ENCODE measurements around the gene PLGRKT. TPM values are rescaled to one million over a fixed set of nuclear protein-coding genes. Genes with fewer than 3 reads are reported as not detected.
"Not testable (repeated sequence)": the region's sequence is repeated elsewhere in the genome, so short reads cannot be mapped to it uniquely, and the experiment has no call there.

PLGRKT gene
- total RNA-seq, 1 donor from 2014 or later: 28.5 TPM

DNA sequence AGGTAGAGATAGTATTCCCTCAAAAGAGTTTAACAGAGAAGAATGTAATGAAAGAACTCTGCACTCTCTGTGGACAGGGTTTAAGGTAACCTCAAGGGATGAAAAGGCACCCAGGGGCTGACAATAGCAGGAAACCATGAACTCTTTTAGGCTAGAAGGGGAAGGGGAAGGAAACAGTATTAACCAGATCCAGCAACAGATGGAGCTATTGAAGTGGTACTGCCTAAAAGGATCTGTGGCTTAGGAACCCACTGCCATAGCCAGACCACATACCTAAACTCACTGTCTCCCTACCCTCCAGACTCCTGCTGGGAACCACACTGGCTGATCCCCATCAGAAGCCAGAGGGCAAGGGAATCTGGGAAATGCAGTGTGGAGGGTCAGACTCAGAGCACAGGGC is 35.5 kb downstream of the PLGRKT start:
- TF ChIP-seq, protein P1, sequence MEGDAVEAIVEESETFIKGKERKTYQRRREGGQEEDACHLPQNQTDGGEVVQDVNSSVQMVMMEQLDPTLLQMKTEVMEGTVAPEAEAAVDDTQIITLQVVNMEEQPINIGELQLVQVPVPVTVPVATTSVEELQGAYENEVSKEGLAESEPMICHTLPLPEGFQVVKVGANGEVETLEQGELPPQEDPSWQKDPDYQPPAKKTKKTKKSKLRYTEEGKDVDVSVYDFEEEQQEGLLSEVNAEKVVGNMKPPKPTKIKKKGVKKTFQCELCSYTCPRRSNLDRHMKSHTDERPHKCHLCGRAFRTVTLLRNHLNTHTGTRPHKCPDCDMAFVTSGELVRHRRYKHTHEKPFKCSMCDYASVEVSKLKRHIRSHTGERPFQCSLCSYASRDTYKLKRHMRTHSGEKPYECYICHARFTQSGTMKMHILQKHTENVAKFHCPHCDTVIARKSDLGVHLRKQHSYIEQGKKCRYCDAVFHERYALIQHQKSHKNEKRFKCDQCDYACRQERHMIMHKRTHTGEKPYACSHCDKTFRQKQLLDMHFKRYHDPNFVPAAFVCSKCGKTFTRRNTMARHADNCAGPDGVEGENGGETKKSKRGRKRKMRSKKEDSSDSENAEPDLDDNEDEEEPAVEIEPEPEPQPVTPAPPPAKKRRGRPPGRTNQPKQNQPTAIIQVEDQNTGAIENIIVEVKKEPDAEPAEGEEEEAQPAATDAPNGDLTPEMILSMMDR (IDR thresholded peaks at IDR 0.05; ENCODE audit: insufficient read depth, low read length, poor library complexity, severe bottlenecking): no peak
- DNase-seq (ENCODE audit: low read depth): no peak
- Histone ChIP-seq H3K4me3 (ENCODE audit: low read depth, low read length) (no peak overlapping the region), H3K36me3 (ENCODE audit: control insufficient read depth, insufficient read depth, low read length) (no peaks in the 10 kb centered on the region), H3K27me3 (ENCODE audit: control insufficient read depth, insufficient read depth, low read length) (no peaks in the 10 kb centered on the region)

DNA sequence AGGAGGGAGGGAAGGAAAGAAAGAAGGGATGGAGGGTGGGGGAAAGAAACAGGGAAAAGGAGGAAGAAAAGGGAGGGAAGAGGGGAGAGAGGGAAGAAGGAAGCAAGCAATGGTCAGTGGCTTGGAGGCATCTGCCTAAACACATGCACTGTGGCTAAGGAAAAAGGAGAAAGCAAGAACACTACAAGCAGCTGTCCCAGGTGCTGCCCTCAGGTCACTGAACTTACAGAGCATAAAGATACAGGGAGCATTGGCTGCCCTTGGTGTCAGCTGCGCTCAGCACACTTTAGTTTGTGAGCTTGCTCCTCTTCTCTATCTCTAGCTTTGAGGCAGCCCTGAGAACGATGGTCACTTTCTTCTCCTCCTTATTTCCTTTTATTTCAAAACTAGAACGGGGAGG is 40.2 kb downstream of the PLGRKT start:
- H3K27me3 ChIP-seq (ENCODE audit: control insufficient read depth, insufficient read depth, low read length); H3K36me3 ChIP-seq (ENCODE audit: control insufficient read depth, insufficient read depth, low read length); H3K4me3 ChIP-seq (ENCODE audit: low read depth, low read length); DNase-seq (ENCODE audit: low read depth): not testable (repeated sequence)

DNA sequence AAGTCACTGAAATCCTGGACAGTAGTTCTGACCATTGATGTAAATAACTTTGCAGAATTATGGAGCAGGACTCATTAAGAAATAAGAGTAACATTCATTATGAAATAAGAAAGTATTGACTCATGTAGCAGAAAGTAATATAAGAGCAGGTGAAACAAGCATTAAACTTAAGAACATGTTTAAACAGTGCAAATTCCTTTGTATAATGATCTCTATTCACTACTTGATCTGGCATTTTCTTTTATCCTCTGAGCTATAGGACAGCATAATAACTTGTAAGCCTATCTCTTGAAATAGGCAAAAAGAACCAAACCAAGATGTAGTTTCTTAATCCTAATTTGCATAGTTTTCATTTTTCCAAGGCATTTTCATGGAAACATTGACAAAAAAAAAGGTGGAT is 42.3 kb downstream of the PLGRKT start:
- no peak for DNase-seq (ENCODE audit: low read depth)

GRCh38 chr9:5393976-5394375 is 43.7 kb downstream of the PLGRKT start:
- not testable (repeated sequence) for DNase-seq (ENCODE audit: low read depth); H3K27me3 ChIP-seq (ENCODE audit: control insufficient read depth, insufficient read depth, low read length); H3K36me3 ChIP-seq (ENCODE audit: control insufficient read depth, insufficient read depth, low read length); H3K4me3 ChIP-seq (ENCODE audit: low read depth, low read length)

More for the DNA sequence above, 42.3 kb downstream of the PLGRKT start:
- Histone ChIP-seq H3K4me3 (ENCODE audit: low read depth, low read length) (no peak overlapping the region), H3K27me3 (ENCODE audit: control insufficient read depth, insufficient read depth, low read length) (no peaks in the 10 kb centered on the region), H3K36me3 (ENCODE audit: control insufficient read depth, insufficient read depth, low read length) (no peaks in the 10 kb centered on the region)
- TF ChIP-seq, protein P1 (IDR thresholded peaks at IDR 0.05; ENCODE audit: insufficient read depth, low read length, poor library complexity, severe bottlenecking): no peak

GRCh38 chr9:5393497-5393896 is 44.2 kb downstream of the PLGRKT start:
- no peak for DNase-seq (ENCODE audit: low read depth)
- no peaks in the 10 kb centered on the region for H3K27me3 ChIP-seq (ENCODE audit: control insufficient read depth, insufficient read depth, low read length)
- H3K36me3 ChIP-seq (ENCODE audit: control insufficient read depth, insufficient read depth, low read length): no peaks in the 10 kb centered on the region
- TF ChIP-seq, protein P1 (IDR thresholded peaks at IDR 0.05; ENCODE audit: insufficient read depth, low read length, poor library complexity, severe bottlenecking): no peak
- no peak overlapping the region for H3K4me3 ChIP-seq (ENCODE audit: low read depth, low read length)

DNA sequence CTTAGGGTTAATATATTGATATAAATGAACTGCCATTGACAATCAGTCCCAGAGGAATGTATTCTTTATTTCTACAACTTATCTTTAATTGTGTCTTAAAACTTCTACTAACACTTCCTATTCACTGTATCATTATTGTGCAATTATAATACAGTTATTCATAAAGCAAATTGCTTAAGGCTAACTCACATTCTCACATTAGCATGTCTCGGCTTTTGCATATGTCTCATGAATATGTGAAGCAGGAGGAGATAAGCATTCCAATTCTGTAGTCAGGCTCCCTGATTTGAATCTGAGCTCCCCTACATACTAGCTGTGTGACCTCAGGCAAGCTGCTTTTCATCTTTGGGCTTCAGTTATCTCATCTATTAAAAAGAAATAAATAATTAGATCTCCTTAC is 45.4 kb downstream of the PLGRKT start:
- Histone ChIP-seq H3K27me3 (ENCODE audit: control insufficient read depth, insufficient read depth, low read length) (no peaks in the 10 kb centered on the region), H3K36me3 (ENCODE audit: control insufficient read depth, insufficient read depth, low read length) (no peaks in the 10 kb centered on the region), H3K4me3 (ENCODE audit: low read depth, low read length) (no peak overlapping the region)
- no peak for DNase-seq (ENCODE audit: low read depth)
- TF ChIP-seq, protein P1 (IDR thresholded peaks at IDR 0.05; ENCODE audit: insufficient read depth, low read length, poor library complexity, severe bottlenecking): no peak

DNA sequence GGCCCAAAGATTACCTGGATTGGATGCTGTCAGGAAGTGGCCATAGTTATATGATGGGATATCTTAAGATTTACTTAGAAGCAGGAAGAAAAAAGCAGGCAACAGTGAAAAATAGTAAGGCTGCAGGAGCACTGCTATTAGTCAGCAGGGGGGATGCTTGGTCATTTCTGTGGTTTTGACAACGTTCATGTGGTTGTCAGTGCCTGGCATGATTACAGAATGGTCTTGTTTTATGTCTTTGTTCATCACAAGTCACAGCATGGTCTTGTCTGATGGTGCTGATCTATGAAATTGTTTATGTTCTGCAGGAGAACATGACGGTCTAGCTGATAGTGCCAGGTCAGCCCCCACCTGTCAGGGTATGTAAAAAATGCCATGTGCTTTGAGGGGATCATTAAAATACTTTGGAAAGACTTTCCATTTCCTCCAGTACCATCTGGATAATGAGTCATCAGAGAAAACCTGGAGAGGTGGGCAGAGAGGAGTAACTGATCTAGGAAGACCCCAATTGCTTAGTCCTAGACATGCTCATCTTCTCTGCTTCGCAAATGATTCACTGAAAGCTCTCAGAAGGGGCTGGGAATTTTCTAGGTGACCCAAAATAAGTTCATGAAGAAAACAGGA is 48.5 kb downstream of the PLGRKT start:
- DNase-seq (ENCODE audit: low read depth): peak; percentile 71
- TF ChIP-seq, protein P1 (IDR thresholded peaks at IDR 0.05; ENCODE audit: insufficient read depth, low read length, poor library complexity, severe bottlenecking): no peak
- no peaks in the 10 kb centered on the region for H3K27me3 ChIP-seq (ENCODE audit: control insufficient read depth, insufficient read depth, low read length)
- no peak overlapping the region for H3K4me3 ChIP-seq (ENCODE audit: low read depth, low read length)
- H3K36me3 ChIP-seq (ENCODE audit: control insufficient read depth, insufficient read depth, low read length): no peaks in the 10 kb centered on the region
